CD14-positive monocyte (primary cell): ENCODE measurements around the gene AGFG1. TPM values are rescaled to one million over a fixed set of nuclear protein-coding genes. Genes with fewer than 3 reads are reported as not detected.

ENCODE experiments used
- DNase-seq, 3 donors: peaks; one replicate each; pipeline ENCODE4 v3.0.0-alpha.2; 2011 to 2022
- H2AFZ ChIP-seq: 2 replicates; pipeline ENCODE4 v1.6.0; 2012; ENCODE audit warnings: mild to moderate bottlenecking, low read depth, low read length, inconsistent platforms; ENCODE audit not compliant: insufficient read depth, poor library complexity, severe bottlenecking
- H3K27ac ChIP-seq, 2 donors: 1 replicate in 1 of 2; 2 replicates in 1 of 2; pipeline ENCODE4 v1.5.1; 2012 to 2013; ENCODE audit warnings: low read length in 2 of 2, control low read depth in 1 of 2, inconsistent platforms in 1 of 2, low read depth in 1 of 2, mild to moderate bottlenecking in 1 of 2
- H3K27me3 ChIP-seq, 2 donors: one replicate each; pipeline versions ENCODE4 v1.6.0 to v1.6.1; 2011 to 2013; ENCODE audit warnings: low read length in 2 of 2; ENCODE audit not compliant: control insufficient read depth in 2 of 2, insufficient read depth in 2 of 2
- H3K36me3 ChIP-seq, 2 donors: replicated peaks in 1 of 2; 1 replicate in 1 of 2; 2 replicates in 1 of 2; pipeline versions ENCODE4 v1.5.1 to v1.6.1; 2012 to 2013; ENCODE audit warnings: low read length in 2 of 2, control low read depth in 1 of 2, inconsistent platforms in 1 of 2, mild to moderate bottlenecking in 1 of 2; ENCODE audit not compliant: insufficient read depth in 2 of 2, control insufficient read depth in 1 of 2
- H3K4me1 ChIP-seq, 2 donors: 1 replicate in 1 of 2; 2 replicates in 1 of 2; pipeline versions ENCODE4 v1.5.1 to v1.6.1; 2012 to 2013; ENCODE audit warnings: low read length in 2 of 2, control low read depth in 1 of 2, inconsistent platforms in 1 of 2, mild to moderate bottlenecking in 1 of 2, moderate library complexity in 1 of 2; ENCODE audit not compliant: insufficient read depth in 2 of 2, control insufficient read depth in 1 of 2
- H3K4me2 ChIP-seq: replicated peaks from 2 replicates; pipeline ENCODE3; 2012; ENCODE audit warnings: low read length, moderate library complexity, mild to moderate bottlenecking; ENCODE audit not compliant: poor library complexity, severe bottlenecking; ENCODE audit errors: extremely low read depth
- H3K4me3 ChIP-seq, 3 experiments: fragments of 200-600 bp in 1 of 3; sonication (generic) in 1 of 3; replicated peaks in 1 of 3; 1 replicate in 2 of 3; 2 replicates in 1 of 3; pipeline ENCODE4 v1.5.1; 2011 to 2013; ENCODE audit warnings: low read length in 3 of 3, mild to moderate bottlenecking in 3 of 3, control low read depth in 2 of 3, low read depth in 2 of 3, inconsistent platforms in 1 of 3, moderate library complexity in 1 of 3
- H3K79me2 ChIP-seq: 2 replicates; pipeline ENCODE4 v1.6.0; 2012; ENCODE audit warnings: mild to moderate bottlenecking, control low read depth, inconsistent platforms, low read length, moderate library complexity; ENCODE audit not compliant: insufficient read depth
- H3K9ac ChIP-seq: 2 replicates; pipeline ENCODE4 v1.6.0; 2017; ENCODE audit warnings: low read length, mild to moderate bottlenecking; ENCODE audit not compliant: insufficient read depth, poor library complexity, severe bottlenecking
- H3K9me3 ChIP-seq, 2 donors: replicated peaks in 1 of 2; 1 replicate in 1 of 2; 2 replicates in 1 of 2; pipeline versions ENCODE4 v1.5.1 to v1.6.1; 2012 to 2013; ENCODE audit warnings: low read length in 2 of 2, control low read depth in 1 of 2; ENCODE audit not compliant: control insufficient read depth in 1 of 2, insufficient read depth in 1 of 2
- H4K20me1 ChIP-seq: 2 replicates; pipeline ENCODE4 v1.6.0; 2012; ENCODE audit warnings: mild to moderate bottlenecking, low read length, control low read depth, moderate library complexity; ENCODE audit not compliant: insufficient read depth
- H3K27ac Mint-ChIP-seq, 7 donors: one replicate each; pipeline ENCODE4 v1.8.0; 2020; ENCODE audit warnings: mild to moderate bottlenecking in 7 of 7, mixed read lengths in 7 of 7, moderate library complexity in 6 of 7, inconsistent platforms in 2 of 7
- H3K27me3 Mint-ChIP-seq, 3 donors: one replicate each; pipeline ENCODE4 v1.8.0; 2021 to 2022; ENCODE audit warnings: low read depth in 3 of 3, mild to moderate bottlenecking in 3 of 3, mixed read lengths in 3 of 3, moderate library complexity in 3 of 3, inconsistent platforms in 1 of 3
- H3K36me3 Mint-ChIP-seq, 2 donors: one replicate each; pipeline ENCODE4 v1.8.0; 2020; ENCODE audit warnings: mixed read lengths in 2 of 2, inconsistent platforms in 1 of 2, mild to moderate bottlenecking in 1 of 2
- H3K4me1 Mint-ChIP-seq: one replicate; pipeline ENCODE4 v1.8.0; 2020; ENCODE audit warnings: mild to moderate bottlenecking, mixed read lengths
- H3K4me3 Mint-ChIP-seq, 2 donors: one replicate each; pipeline ENCODE4 v1.8.0; 2020; ENCODE audit warnings: mild to moderate bottlenecking in 2 of 2, mixed read lengths in 2 of 2, moderate library complexity in 1 of 2
- H3K9me3 Mint-ChIP-seq, 7 donors: one replicate each; pipeline ENCODE4 v1.8.0; 2020 to 2022; ENCODE audit warnings: mixed read lengths in 7 of 7, mild to moderate bottlenecking in 6 of 7, moderate library complexity in 6 of 7, inconsistent platforms in 2 of 7
- WGBS: methylation state at CpG from one replicate; pipeline ENCODE4 v1.1.5; 2013; ENCODE audit warnings: missing lambda C conversion rate; ENCODE audit not compliant: insufficient coverage; 5-methylcytosine and 5-hydroxymethylcytosine counted together
- intact Hi-C, 2 donors: fragments of 100-400 bp; cut with micrococcal nuclease; formaldehyde crosslinking; loops; one replicate each; pipeline versions ENCODE4 v1.15.0 to v1.15.1; 2023
- polyA plus RNA-seq, 3 donors: library from polyadenylated mRNA; depleted of rRNA in 1 of 3; unstranded in 2 of 3; stranded (reverse) in 1 of 3; fragments of 300-500 nt in 2 of 3; fragments of >200 nt in 1 of 3; fragmentation: Illumina TruSeq in 2 of 3; gene quantifications; 1 replicate in 2 of 3; 2 replicates in 1 of 3; pipeline ENCODE4 v1.2.3, GENCODE V29; 2012 to 2021
- TF ChIP-seq, protein P1 (sequence below): fragments of 200-600 bp; IDR thresholded peaks from one replicate; pipeline ENCODE4 v1.8.0; 2022; ENCODE audit warnings: antibody characterized with exemption, mild to moderate bottlenecking

AGFG1 gene
- polyA plus RNA-seq, 3 donors: 17.3 to 76.1 (median 56.9) TPM

DNA sequence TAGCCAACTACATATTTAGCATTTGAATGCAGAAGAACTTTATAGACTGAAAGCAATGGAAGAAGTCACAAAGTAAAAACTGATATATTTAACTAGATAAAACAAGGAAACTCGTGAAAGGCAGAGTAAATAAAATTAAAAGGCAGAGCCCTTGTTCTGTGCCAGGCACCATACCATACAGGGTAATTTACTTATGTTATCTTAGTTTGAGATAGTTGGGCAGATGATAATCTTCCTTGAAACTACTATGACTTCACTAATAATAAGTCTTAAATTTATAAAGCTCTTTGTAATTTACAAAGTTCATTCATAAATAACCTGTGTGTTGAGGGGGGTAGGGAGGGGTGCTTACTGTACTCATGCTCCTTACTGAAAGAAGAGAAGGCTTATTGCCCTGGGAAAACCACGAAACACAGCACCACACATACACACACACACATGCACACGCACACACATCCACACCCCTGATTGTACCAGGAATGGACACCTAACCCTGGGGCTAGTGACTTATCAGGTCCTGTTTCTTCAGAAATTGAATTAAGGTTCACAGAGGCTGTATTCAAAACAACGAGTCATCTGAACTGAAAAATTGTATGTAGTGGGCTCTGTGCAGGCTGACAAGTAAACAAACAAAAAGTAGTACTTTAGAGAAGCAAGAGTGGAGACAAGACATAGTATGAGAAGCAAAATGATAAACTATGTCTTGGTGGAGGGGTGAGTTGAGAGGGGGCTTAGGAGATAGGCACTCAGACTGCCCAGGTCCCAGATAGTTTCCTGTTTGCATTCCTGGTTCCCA is 38.1 kb downstream of the AGFG1 start:
- no peak overlapping the region for H3K4me2 ChIP-seq
- Mint-ChIP-seq H3K36me3 (peaks cover 21 to 23% of the 10 kb centered on the region in 2 donors), H3K9me3 (no peaks in the 10 kb centered on the region), H3K27ac (peak overlapping the region in 3 of 7 donors; percentile 35 to 81 (median 44)), H3K4me1 (peaks cover 66% of the 10 kb centered on the region), H3K4me3 (no peak overlapping the region), H3K27me3 (peaks cover 0 to 1% (median 0%) of the 10 kb centered on the region in 3 donors)
- no peaks in the 10 kb centered on the region for H3K27me3 ChIP-seq
- TF ChIP-seq, protein P1, sequence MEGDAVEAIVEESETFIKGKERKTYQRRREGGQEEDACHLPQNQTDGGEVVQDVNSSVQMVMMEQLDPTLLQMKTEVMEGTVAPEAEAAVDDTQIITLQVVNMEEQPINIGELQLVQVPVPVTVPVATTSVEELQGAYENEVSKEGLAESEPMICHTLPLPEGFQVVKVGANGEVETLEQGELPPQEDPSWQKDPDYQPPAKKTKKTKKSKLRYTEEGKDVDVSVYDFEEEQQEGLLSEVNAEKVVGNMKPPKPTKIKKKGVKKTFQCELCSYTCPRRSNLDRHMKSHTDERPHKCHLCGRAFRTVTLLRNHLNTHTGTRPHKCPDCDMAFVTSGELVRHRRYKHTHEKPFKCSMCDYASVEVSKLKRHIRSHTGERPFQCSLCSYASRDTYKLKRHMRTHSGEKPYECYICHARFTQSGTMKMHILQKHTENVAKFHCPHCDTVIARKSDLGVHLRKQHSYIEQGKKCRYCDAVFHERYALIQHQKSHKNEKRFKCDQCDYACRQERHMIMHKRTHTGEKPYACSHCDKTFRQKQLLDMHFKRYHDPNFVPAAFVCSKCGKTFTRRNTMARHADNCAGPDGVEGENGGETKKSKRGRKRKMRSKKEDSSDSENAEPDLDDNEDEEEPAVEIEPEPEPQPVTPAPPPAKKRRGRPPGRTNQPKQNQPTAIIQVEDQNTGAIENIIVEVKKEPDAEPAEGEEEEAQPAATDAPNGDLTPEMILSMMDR: no peak
- H3K4me3 ChIP-seq: no peak overlapping the region
- peaks cover 100% of the 10 kb centered on the region for H4K20me1 ChIP-seq
- intact Hi-C loops: no loop called here
- no peak overlapping the region for H3K9ac ChIP-seq
- H2AFZ ChIP-seq: no peak overlapping the region
- H3K36me3 ChIP-seq: peaks cover 0 to 15% of the 10 kb centered on the region in 2 donors
- H3K27ac ChIP-seq: peak overlapping the region in 1 of 2 donors; percentile 65
- peaks cover 13 to 25% of the 10 kb centered on the region in 2 donors for H3K4me1 ChIP-seq
- no peaks in the 10 kb centered on the region for H3K9me3 ChIP-seq
- 92% methylated on average over 2 of the region's 4 CpGs for WGBS
- no peak for DNase-seq
- peaks cover 100% of the 10 kb centered on the region for H3K79me2 ChIP-seq

DNA sequence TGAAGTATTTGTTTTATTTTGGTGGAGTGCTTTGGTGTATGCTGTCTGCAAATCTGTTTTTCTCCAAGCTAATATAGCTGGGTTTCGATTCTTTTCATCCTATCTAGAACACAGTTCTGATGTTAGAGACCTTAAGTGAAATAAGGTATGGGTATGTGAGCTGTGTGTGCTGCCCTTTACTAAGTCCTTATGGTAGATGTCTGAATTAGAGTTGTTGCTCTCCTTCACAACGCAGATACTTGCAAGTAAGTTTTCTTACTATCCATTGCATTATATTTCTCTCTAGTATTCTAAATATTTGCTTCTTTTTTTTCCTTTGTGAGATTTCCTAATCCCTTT is 38.6 kb downstream of the AGFG1 start:
- H3K9me3 Mint-ChIP-seq: no peaks in the 10 kb centered on the region
- H3K4me3 Mint-ChIP-seq: no peak overlapping the region
- no peaks in the 10 kb centered on the region for H3K9me3 ChIP-seq
- TF ChIP-seq, protein P1: no peak
- peaks cover 100% of the 10 kb centered on the region for H4K20me1 ChIP-seq
- no peak overlapping the region for H2AFZ ChIP-seq
- H3K9ac ChIP-seq: no peak overlapping the region
- peaks cover 0 to 1% (median 0%) of the 10 kb centered on the region in 3 donors for H3K27me3 Mint-ChIP-seq
- H3K4me3 ChIP-seq: no peak overlapping the region
- peaks cover 100% of the 10 kb centered on the region for H3K79me2 ChIP-seq
- H3K36me3 ChIP-seq: peaks cover 0 to 15% of the 10 kb centered on the region in 2 donors
- H3K27ac Mint-ChIP-seq: peak overlapping the region in 3 of 7 donors; percentile 35 to 81 (median 44)
- no peak overlapping the region for H3K4me2 ChIP-seq
- H3K4me1 Mint-ChIP-seq: peaks cover 72% of the 10 kb centered on the region
- peak overlapping the region in 1 of 2 donors; percentile 65 for H3K27ac ChIP-seq
- H3K4me1 ChIP-seq: peaks cover 15 to 30% of the 10 kb centered on the region in 2 donors
- peaks cover 20 to 27% of the 10 kb centered on the region in 2 donors for H3K36me3 Mint-ChIP-seq
- intact Hi-C loops: no loop called here
- H3K27me3 ChIP-seq: no peaks in the 10 kb centered on the region
- DNase-seq: no peak
- no CpG with 5 or more reads among the region's 2 CpGs for WGBS
